DND-41 (cell line): ENCODE results near the gene SGPL1.

Experiments used
- EZH2 ChIP-seq: IDR thresholded peaks from 3 replicates; pipeline ENCODE4 v1.6.1; 2012; ENCODE audit warnings: borderline replicate concordance, low read depth, mild to moderate bottlenecking, moderate library complexity, low read length, inconsistent platforms; ENCODE audit not compliant: severe bottlenecking
- TF ChIP-seq, protein P1 (sequence below): IDR thresholded peaks from 2 replicates; pipeline ENCODE4 v1.5.1; 2012; ENCODE audit warnings: borderline replicate concordance, low read length, moderate library complexity, mild to moderate bottlenecking; ENCODE audit not compliant: poor library complexity, severe bottlenecking; ENCODE audit errors: extremely low read depth

DNA sequence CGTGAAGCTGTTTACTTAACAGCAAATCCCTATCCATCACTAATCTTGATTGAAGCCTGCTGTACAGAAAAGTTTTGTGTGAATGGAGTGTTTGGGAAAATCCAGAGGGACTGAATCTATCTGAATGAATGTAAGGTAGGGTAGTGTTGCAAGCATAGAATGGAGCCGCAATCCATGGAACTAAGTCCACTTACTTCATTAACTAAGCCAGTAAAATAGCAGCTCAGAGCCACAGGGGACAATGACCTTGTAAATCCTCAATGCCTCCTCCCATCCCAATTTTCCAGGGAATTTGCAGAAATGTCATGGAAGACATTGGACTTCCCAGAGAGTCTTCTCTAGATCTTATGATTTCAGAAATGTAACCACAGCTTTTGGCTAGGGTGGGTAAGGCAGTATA is 45.7 kb upstream of the SGPL1 start:
- TF ChIP-seq, protein P1, sequence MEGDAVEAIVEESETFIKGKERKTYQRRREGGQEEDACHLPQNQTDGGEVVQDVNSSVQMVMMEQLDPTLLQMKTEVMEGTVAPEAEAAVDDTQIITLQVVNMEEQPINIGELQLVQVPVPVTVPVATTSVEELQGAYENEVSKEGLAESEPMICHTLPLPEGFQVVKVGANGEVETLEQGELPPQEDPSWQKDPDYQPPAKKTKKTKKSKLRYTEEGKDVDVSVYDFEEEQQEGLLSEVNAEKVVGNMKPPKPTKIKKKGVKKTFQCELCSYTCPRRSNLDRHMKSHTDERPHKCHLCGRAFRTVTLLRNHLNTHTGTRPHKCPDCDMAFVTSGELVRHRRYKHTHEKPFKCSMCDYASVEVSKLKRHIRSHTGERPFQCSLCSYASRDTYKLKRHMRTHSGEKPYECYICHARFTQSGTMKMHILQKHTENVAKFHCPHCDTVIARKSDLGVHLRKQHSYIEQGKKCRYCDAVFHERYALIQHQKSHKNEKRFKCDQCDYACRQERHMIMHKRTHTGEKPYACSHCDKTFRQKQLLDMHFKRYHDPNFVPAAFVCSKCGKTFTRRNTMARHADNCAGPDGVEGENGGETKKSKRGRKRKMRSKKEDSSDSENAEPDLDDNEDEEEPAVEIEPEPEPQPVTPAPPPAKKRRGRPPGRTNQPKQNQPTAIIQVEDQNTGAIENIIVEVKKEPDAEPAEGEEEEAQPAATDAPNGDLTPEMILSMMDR = no peak
- no peak for TF ChIP-seq EZH2
